Smooth muscle cell (in vitro differentiated cells): ENCODE measurements around the gene GRM3. TPM values are rescaled to one million over a fixed set of nuclear protein-coding genes. Genes with fewer than 3 reads are reported as not detected.

Experiments
- DNase-seq: peaks from one replicate; lab custom pipeline; 2025; ENCODE audit not compliant: unreplicated experiment; lab: John Stamatoyannopoulos, UW
- H2AFZ ChIP-seq: fragments of 200-600 bp; sonication (generic); 2 replicates; pipeline ENCODE4 v1.6.0; 2016; ENCODE audit warnings: antibody characterized with exemption, low read depth, mild to moderate bottlenecking
- H3F3A ChIP-seq: fragments of 200-600 bp; sonication (generic); 2 replicates; pipeline ENCODE4 v1.6.0; 2017; ENCODE audit warnings: antibody characterized with exemption, low read depth
- H3K27ac ChIP-seq: fragments of 200-600 bp; sonication (generic); 2 replicates; pipeline ENCODE4 v1.5.1; 2016; ENCODE audit warnings: low read depth, mild to moderate bottlenecking
- H3K27me3 ChIP-seq: fragments of 200-600 bp; sonication (generic); 2 replicates; pipeline ENCODE4 v1.6.1; 2016; ENCODE audit warnings: low read depth, mild to moderate bottlenecking
- H3K36me3 ChIP-seq: fragments of 200-600 bp; sonication (generic); 2 replicates; pipeline ENCODE4 v1.5.1; 2016; ENCODE audit warnings: low read depth
- H3K4me1 ChIP-seq: fragments of 200-600 bp; sonication (generic); 2 replicates; pipeline ENCODE4 v1.5.1; 2016; ENCODE audit warnings: low read depth
- H3K4me2 ChIP-seq: fragments of 200-600 bp; sonication (generic); 2 replicates; pipeline ENCODE4 v1.6.0; 2016; ENCODE audit warnings: mild to moderate bottlenecking
- H3K4me3 ChIP-seq: fragments of 200-600 bp; sonication (generic); 2 replicates; pipeline ENCODE4 v1.5.1; 2016; ENCODE audit warnings: mild to moderate bottlenecking
- H3K79me2 ChIP-seq: fragments of 200-600 bp; sonication (generic); 2 replicates; pipeline ENCODE4 v1.6.0; 2016; ENCODE audit warnings: low read depth, mild to moderate bottlenecking
- H3K9ac ChIP-seq: fragments of 200-600 bp; sonication (generic); 2 replicates; pipeline ENCODE4 v1.6.0; 2016; ENCODE audit warnings: low read depth
- H3K9me3 ChIP-seq: fragments of 200-600 bp; sonication (generic); replicated peaks from 2 replicates; pipeline ENCODE4 v1.5.1; 2016; ENCODE audit warnings: low read depth
- H4K20me1 ChIP-seq: fragments of 200-600 bp; sonication (generic); 2 replicates; pipeline ENCODE4 v1.6.0; 2016; ENCODE audit warnings: low read depth
- CTCF ChIP-seq: fragments of 200-600 bp; sonication (generic); IDR thresholded peaks from 2 replicates; pipeline ENCODE4 v1.5.1; 2017; ENCODE audit warnings: borderline replicate concordance, mild to moderate bottlenecking, antibody characterized with exemption; ENCODE audit not compliant: insufficient read depth, poor library complexity, severe bottlenecking
- whole genome bisulfite sequencing: methylation state at CpG from one replicate; pipeline ENCODE4 v1.1.7; 2016; ENCODE audit warnings: low lambda C conversion rate; 5-methylcytosine and 5-hydroxymethylcytosine counted together
- polyA plus RNA-seq: library from polyadenylated mRNA; unstranded; fragments of >200 nt; fragmentation: Nextera tagmentation; extraction: Ambion mirVana; gene quantifications from 2 replicates; pipeline ENCODE4 v1.2.1, GENCODE V29; 2016
- total RNA-seq: library from RNA; depleted of rRNA; stranded (reverse); fragments of >200 nt; gene quantifications from 2 replicates; pipeline ENCODE4 v1.2.3, GENCODE V29; 2014

GRM3 gene
- total and polyA plus RNA-seq, 2 experiments from 2014 or later = 0.35 TPM; not detected in 1

DNA sequence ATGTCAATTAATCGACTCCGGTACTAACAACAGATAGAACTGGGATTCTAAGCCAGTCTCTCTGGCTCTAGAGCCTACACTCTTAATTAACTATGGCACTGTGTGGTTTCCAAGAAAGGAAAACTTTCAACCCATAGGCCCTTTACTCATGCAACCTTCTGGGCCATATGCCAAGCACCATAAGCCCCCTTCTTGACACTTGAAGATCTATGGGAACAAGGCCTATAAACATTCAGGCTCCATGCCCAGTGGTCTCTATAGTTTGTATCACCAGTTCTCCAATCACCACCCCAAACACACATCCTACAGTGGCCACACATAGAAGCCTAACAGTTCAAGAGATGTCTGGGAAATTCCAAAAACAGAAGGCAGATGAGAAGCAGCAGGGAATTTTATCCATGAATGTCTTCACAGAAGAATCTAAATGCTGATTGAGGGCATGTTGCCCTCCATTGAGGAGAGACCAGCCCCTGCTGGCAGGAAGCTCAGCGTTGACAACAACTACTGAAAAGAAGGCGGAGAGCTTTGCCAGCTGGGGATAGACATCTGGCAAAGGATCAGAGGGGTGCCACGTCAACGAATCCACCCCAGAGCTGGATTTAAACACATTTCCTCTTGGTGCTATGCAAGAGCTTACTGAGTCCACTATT, 64.4 kb downstream of the GRM3 start:
- Histone ChIP-seq H3K4me1 (no peaks in the 10 kb centered on the region), H3K27ac (no peak overlapping the region), H3K4me2 (no peak overlapping the region), H3K9me3 (no peaks in the 10 kb centered on the region), H3K9ac (no peak overlapping the region), H3K79me2 (no peaks in the 10 kb centered on the region), H3K36me3 (no peaks in the 10 kb centered on the region), H2AFZ (no peak overlapping the region), H4K20me1 (no peaks in the 10 kb centered on the region), H3F3A (no peaks in the 10 kb centered on the region), H3K4me3 (no peak overlapping the region), H3K27me3 (no peaks in the 10 kb centered on the region)
- DNase-seq = no peak
- WGBS = 71% methylated on average over 6 of the region's 6 CpGs
- TF ChIP-seq CTCF = no peak

- Histone ChIP-seq H3K4me1 (no peaks in the 10 kb centered on the region), H3K36me3 (no peaks in the 10 kb centered on the region), H3K27me3 (no peaks in the 10 kb centered on the region), H3K27ac (no peak overlapping the region), H3K9me3 (no peaks in the 10 kb centered on the region), H3F3A (no peaks in the 10 kb centered on the region), H3K79me2 (no peaks in the 10 kb centered on the region), H2AFZ (no peak overlapping the region), H3K4me3 (no peak overlapping the region), H4K20me1 (no peaks in the 10 kb centered on the region), H3K9ac (no peak overlapping the region), H3K4me2 (no peak overlapping the region)
- 100% methylated on average over 1 of the region's 1 CpG for WGBS
- no peak for TF ChIP-seq CTCF
- no peak for DNase-seq
Observed at GRCh38 chr7:86720306-86720705, 76.6 kb downstream of the GRM3 start.

DNA sequence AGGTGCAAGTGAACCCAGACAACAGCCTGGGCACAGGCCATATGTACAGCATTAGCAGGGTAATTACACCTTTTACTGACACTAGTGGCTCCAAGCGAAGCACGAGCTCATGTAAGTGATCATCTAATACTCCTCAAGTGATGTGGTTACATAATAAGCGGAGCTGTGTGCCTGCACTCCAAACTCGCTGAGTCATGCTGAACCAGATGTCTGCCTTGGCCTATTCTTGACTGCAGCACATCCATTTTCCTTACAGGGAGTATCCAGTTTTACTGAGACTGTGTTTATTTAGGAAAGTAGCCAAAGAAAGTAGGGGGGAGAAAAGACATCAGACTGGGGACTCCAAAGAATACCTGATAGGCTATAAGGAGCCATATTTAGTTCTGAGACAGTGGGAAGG, 90.1 kb downstream of the GRM3 start:
- no peak for DNase-seq
- Histone ChIP-seq H3K4me3 (no peak overlapping the region), H3K36me3 (no peaks in the 10 kb centered on the region), H3K4me1 (no peaks in the 10 kb centered on the region), H3K4me2 (no peak overlapping the region), H3K9ac (no peak overlapping the region), H3K9me3 (no peaks in the 10 kb centered on the region), H3F3A (no peaks in the 10 kb centered on the region), H3K79me2 (no peaks in the 10 kb centered on the region), H3K27me3 (no peaks in the 10 kb centered on the region), H3K27ac (no peak overlapping the region), H4K20me1 (no peaks in the 10 kb centered on the region), H2AFZ (no peak overlapping the region)
- TF ChIP-seq CTCF = no peak
- 57% methylated on average over 4 of the region's 4 CpGs for WGBS
